A673 (cell line): ENCODE data around the gene PAM16. TPM values are rescaled to one million over a fixed set of nuclear protein-coding genes. Genes with fewer than 3 reads are reported as not detected.

ENCODE experiments used
- BruUV-seq: library from RNA; stranded (reverse); fragments of 400-500 nt; replicated peaks from 2 replicates; lab custom pipeline; 2021; lab: Mats Ljungman, UMichigan
- CTCF ChIA-PET: fragments of 300-600 bp; sonication (Branson Sonifier 250); formaldehyde crosslinking; loops from one replicate; lab custom pipeline; 2022; ENCODE audit warnings: antibody characterized with exemption; lab: Charles Lee
- POLR2A ChIA-PET: fragments of 300-600 bp; sonication (Branson Sonifier 250); formaldehyde crosslinking; loops from one replicate; lab custom pipeline; 2022; ENCODE audit warnings: antibody characterized with exemption; ENCODE audit not compliant: low non-redundant PET; lab: Charles Lee
- DNase-seq: peaks from one replicate; pipeline ENCODE4 v3.0.0-alpha.2; 2015; ENCODE audit warnings: low spot score
- H3K27ac ChIP-seq: fragments of 200-600 bp; sonication (generic); 2 replicates; pipeline ENCODE4 v1.5.1; 2016; ENCODE audit warnings: mixed run types, low read depth, mild to moderate bottlenecking, mixed read lengths, antibody characterized with exemption, low read length; ENCODE audit not compliant: poor library complexity, severe bottlenecking
- H3K27me3 ChIP-seq: fragments of 200-600 bp; sonication (generic); replicated peaks from 2 replicates; pipeline ENCODE4 v1.6.1; 2017; ENCODE audit warnings: mixed run types, low read depth, mild to moderate bottlenecking, mixed read lengths, antibody characterized with exemption, low read length; ENCODE audit not compliant: insufficient read depth, poor library complexity
- H3K36me3 ChIP-seq: fragments of 200-600 bp; sonication (generic); 2 replicates; pipeline ENCODE4 v1.6.1; 2016; ENCODE audit warnings: mixed run types, mild to moderate bottlenecking, mixed read lengths, antibody characterized with exemption, low read length; ENCODE audit not compliant: insufficient read depth, poor library complexity, severe bottlenecking
- H3K4me1 ChIP-seq: fragments of 200-600 bp; sonication (generic); 2 replicates; pipeline ENCODE4 v1.6.1; 2017; ENCODE audit warnings: mixed run types, mild to moderate bottlenecking, mixed read lengths, antibody characterized with exemption, low read length; ENCODE audit not compliant: insufficient read depth, poor library complexity, severe bottlenecking
- H3K4me3 ChIP-seq: fragments of 200-600 bp; sonication (generic); 2 replicates; pipeline ENCODE4 v1.5.1; 2016; ENCODE audit warnings: low read depth, mixed run types, mild to moderate bottlenecking, mixed read lengths, low read length; ENCODE audit not compliant: poor library complexity, severe bottlenecking
- H3K9me3 ChIP-seq: fragments of 200-600 bp; sonication (generic); 2 replicates; pipeline ENCODE4 v1.6.1; 2016; ENCODE audit warnings: mixed run types, low read depth, mild to moderate bottlenecking, mixed read lengths, antibody characterized with exemption, low read length; ENCODE audit not compliant: poor library complexity, severe bottlenecking
- EZH2 ChIP-seq: fragments of 200-600 bp; sonication (generic); IDR thresholded peaks from 2 replicates; pipeline ENCODE4 v1.6.1; 2017; ENCODE audit warnings: borderline replicate concordance, low read depth, mild to moderate bottlenecking, mixed read lengths, antibody characterized with exemption, low read length; ENCODE audit not compliant: poor library complexity, severe bottlenecking
- intact Hi-C: fragments of 100-400 bp; cut with micrococcal nuclease; formaldehyde crosslinking; loops from one replicate; pipeline ENCODE4 v1.10.0; 2022; ENCODE audit not compliant: unreplicated experiment
- total RNA-seq: library from RNA; stranded (reverse); gene quantifications from 2 replicates; pipeline ENCODE4 v1.2.3, GENCODE V29; 2021
- TF ChIP-seq, protein P1 (sequence below): fragments of 300-800, 200-600 bp; sonication (generic); conservative IDR thresholded peaks from 2 replicates; pipeline ENCODE4 v1.5.1; 2017; ENCODE audit warnings: low read depth, mild to moderate bottlenecking, antibody characterized with exemption, low read length, moderate library complexity, mixed read lengths

PAM16 gene
- total RNA-seq, 1 experiment from 2014 or later, result 90.3 TPM

GRCh38 chr16:4386451-4386805 lies 35.3 kb upstream of the PAM16 start:
- no peaks in the 10 kb centered on the region for H3K27me3 ChIP-seq
- H3K9me3 ChIP-seq, result no peaks in the 10 kb centered on the region
- BruUV-seq, result no TSS peak
- peak; percentile 55 for DNase-seq
- CTCF ChIA-PET, result no interaction called here
- H3K27ac ChIP-seq, result peak overlapping the region; percentile 10
- POLR2A ChIA-PET, result no interaction called here
- no peak for TF ChIP-seq EZH2
- TF ChIP-seq, protein P1, sequence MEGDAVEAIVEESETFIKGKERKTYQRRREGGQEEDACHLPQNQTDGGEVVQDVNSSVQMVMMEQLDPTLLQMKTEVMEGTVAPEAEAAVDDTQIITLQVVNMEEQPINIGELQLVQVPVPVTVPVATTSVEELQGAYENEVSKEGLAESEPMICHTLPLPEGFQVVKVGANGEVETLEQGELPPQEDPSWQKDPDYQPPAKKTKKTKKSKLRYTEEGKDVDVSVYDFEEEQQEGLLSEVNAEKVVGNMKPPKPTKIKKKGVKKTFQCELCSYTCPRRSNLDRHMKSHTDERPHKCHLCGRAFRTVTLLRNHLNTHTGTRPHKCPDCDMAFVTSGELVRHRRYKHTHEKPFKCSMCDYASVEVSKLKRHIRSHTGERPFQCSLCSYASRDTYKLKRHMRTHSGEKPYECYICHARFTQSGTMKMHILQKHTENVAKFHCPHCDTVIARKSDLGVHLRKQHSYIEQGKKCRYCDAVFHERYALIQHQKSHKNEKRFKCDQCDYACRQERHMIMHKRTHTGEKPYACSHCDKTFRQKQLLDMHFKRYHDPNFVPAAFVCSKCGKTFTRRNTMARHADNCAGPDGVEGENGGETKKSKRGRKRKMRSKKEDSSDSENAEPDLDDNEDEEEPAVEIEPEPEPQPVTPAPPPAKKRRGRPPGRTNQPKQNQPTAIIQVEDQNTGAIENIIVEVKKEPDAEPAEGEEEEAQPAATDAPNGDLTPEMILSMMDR, result no peak
- no peaks in the 10 kb centered on the region for H3K36me3 ChIP-seq
- intact Hi-C loops, result no loop called here
- H3K4me1 ChIP-seq, result peaks cover 21% of the 10 kb centered on the region
- no peak overlapping the region for H3K4me3 ChIP-seq

DNA sequence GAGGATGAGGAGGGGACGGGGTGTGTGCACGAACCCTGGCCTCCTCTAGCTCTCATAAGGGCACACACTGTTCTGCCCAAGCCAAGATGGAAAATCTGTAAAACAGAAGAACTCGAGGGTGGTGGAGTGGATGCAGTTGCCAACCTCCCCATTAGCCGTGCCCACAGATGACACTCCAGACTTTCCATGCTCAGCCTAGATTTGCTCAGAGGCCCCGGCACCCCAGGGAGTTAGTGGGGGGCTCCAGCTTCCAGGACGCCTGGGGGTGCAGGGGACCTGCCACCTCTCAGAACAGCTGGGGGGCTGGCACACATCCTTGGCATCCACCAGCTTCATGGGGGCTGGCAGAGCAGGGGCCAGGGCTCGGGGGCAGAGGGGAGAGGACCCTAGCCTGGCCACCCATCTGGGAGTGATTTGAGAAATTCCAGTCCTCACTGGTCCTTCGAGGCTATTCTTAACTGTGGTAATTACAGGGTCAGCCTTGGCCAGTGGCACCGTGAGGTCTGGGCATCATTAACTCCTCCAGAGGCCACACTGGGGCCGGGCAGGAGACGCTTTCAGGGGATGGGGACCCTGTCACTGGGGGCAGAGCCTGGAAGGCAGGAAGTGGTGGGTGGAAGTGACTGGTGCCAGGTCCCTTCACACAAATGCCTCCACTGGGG lies 34.8 kb upstream of the PAM16 start:
- intact Hi-C loops, result no loop called here
- Histone ChIP-seq H3K27ac (peak overlapping the region; percentile 7), H3K4me1 (peaks cover 20% of the 10 kb centered on the region), H3K27me3 (no peaks in the 10 kb centered on the region), H3K4me3 (no peak overlapping the region), H3K9me3 (no peaks in the 10 kb centered on the region), H3K36me3 (no peaks in the 10 kb centered on the region)
- DNase-seq, result no peak
- TF ChIP-seq, protein P1, result no peak
- TF ChIP-seq EZH2, result no peak
- ChIA-PET CTCF (no interaction called here), POLR2A (interaction anchor here (0.7 kb wide), 1 partner anchor 21 kb away, joined by 4 read pairs; no protein-coding TSS in a partner anchor)
- BruUV-seq, result no TSS peak

- ChIA-PET POLR2A (interaction anchor here (0.7 kb wide), 1 partner anchor 21 kb away, joined by 4 read pairs; no protein-coding TSS in a partner anchor), CTCF (no interaction called here)
- no TSS peak for BruUV-seq
- Histone ChIP-seq H3K4me1 (peaks cover 20% of the 10 kb centered on the region), H3K9me3 (no peaks in the 10 kb centered on the region), H3K36me3 (no peaks in the 10 kb centered on the region), H3K27ac (peak overlapping the region; percentile 7), H3K27me3 (no peaks in the 10 kb centered on the region), H3K4me3 (no peak overlapping the region)
- intact Hi-C loops, result no loop called here
- TF ChIP-seq, protein P1, result no peak
- TF ChIP-seq EZH2, result no peak
- DNase-seq, result no peak
Observed at GRCh38 chr16:4385066-4385788, 34.1 kb upstream of the PAM16 start.
